HL-60 (cell line): ENCODE measurements around the gene TMEM126A.

ENCODE experiments used
- DNase-seq, 2 experiments: peaks; one replicate each; pipeline ENCODE4 v3.0.0-alpha.2; 2010 to 2020; ENCODE audit warnings: low read depth in 1 of 2, low spot score in 1 of 2
- H3K27ac ChIP-seq: fragments of 250-450 bp; sonication (Bioruptor Pico); replicated peaks from 2 replicates; pipeline ENCODE4 v1.5.1; 2020; ENCODE audit warnings: mild to moderate bottlenecking, moderate library complexity
- H3K27me3 ChIP-seq: fragments of 250-450 bp; sonication (Bioruptor Pico); 2 replicates; pipeline ENCODE4 v1.5.1; 2021; ENCODE audit warnings: mild to moderate bottlenecking, moderate library complexity; ENCODE audit not compliant: insufficient read depth, poor library complexity, severe bottlenecking
- H3K4me3 ChIP-seq: replicated peaks from 2 replicates; pipeline ENCODE4 v1.5.1; 2011; ENCODE audit warnings: mild to moderate bottlenecking, control low read depth, low read length; ENCODE audit not compliant: insufficient read depth
- CTCF ChIP-seq: IDR thresholded peaks from one replicate; pipeline ENCODE4 v1.5.1; 2011; ENCODE audit warnings: low read length, control low read depth, inconsistent platforms; ENCODE audit not compliant: insufficient read depth
- GABPA ChIP-seq: IDR thresholded peaks from 2 replicates; pipeline ENCODE4 v1.6.1; 2012; ENCODE audit warnings: low read depth
- POLR2AphosphoS5 ChIP-seq: IDR thresholded peaks from 2 replicates; pipeline ENCODE4 v1.6.1; 2012; ENCODE audit warnings: low read depth
- REST ChIP-seq: IDR thresholded peaks from 2 replicates; pipeline ENCODE4 v1.6.1; 2012; ENCODE audit warnings: low read depth; ENCODE audit not compliant: insufficient replicate concordance
- SPI1 ChIP-seq: IDR thresholded peaks from 2 replicates; pipeline ENCODE4 v1.6.1; 2012; ENCODE audit warnings: low read depth, mild to moderate bottlenecking, borderline replicate concordance
- long read RNA-seq: library from polyadenylated mRNA; unstranded; transcript quantifications from one replicate; pipeline ENCODE4 v2.0.0, GENCODE V29; 2020

The TMEM126A gene
- long read RNA-seq, partial matches to known transcripts, result 0 of 8 reads
- long read RNA-seq, other reads (novel, unspliced or antisense), result 1 of 8 reads

- peak; percentile 60 to 94 for DNase-seq
- no peak for TF ChIP-seq CTCF
- TF ChIP-seq GABPA, result peak; percentile 47; the same call in 1 of the 2 replicates
- TF ChIP-seq REST, result peak; percentile 69
- no peak for TF ChIP-seq SPI1
- TF ChIP-seq POLR2AphosphoS5, result peak; percentile 96
- Histone ChIP-seq H3K27me3 (no peaks in the 10 kb centered on the region), H3K27ac (peak within 1 kb of the TSS; percentile 85), H3K4me3 (peak within 1 kb of the TSS; percentile 66)
These were observed at the start of gene TMEM126A for GRCh38 chr11:85647604-85648299. TMEM126A (plus strand) TSS chr11:85647967; CDS start chr11:85650256, 2,289 bp downstream.

GRCh38 chr11:85599083-85599482, 48.7 kb upstream of the TMEM126A start:
- TF ChIP-seq CTCF (no peak), POLR2AphosphoS5 (no peak), REST (no peak), SPI1 (no peak)
- no peak overlapping the region for H3K27ac ChIP-seq
- H3K27me3 ChIP-seq, result no peaks in the 10 kb centered on the region

GRCh38 chr11:85602526-85603213, 45.1 kb upstream of the TMEM126A start:
- Histone ChIP-seq H3K4me3 (no peak overlapping the region), H3K27me3 (no peaks in the 10 kb centered on the region), H3K27ac (no peak overlapping the region)
- peak in 1 of 2 experiments; percentile 37 for DNase-seq
- TF ChIP-seq GABPA (no peak), SPI1 (no peak), POLR2AphosphoS5 (no peak), CTCF (no peak), REST (no peak)

More at GRCh38 chr11:85599083-85599482, 48.7 kb upstream of the TMEM126A start:
- no peak overlapping the region for H3K4me3 ChIP-seq
- DNase-seq, result no peak
